HepG2 (cell line): ENCODE measurements around the gene COPS4. TPM values are rescaled to one million over a fixed set of nuclear protein-coding genes. Genes with fewer than 3 reads are reported as not detected.

Experiments
- AKNA ChIP-seq: sonication (generic); formaldehyde crosslinking; IDR thresholded peaks from 2 replicates; pipeline ENCODE4 v1.4.0; 2020; ENCODE audit warnings: missing genetic modification reagents, borderline replicate concordance
- CBX5 ChIP-seq: sonication (generic); formaldehyde crosslinking; IDR thresholded peaks from 2 replicates; pipeline ENCODE4 v1.4.0; 2020; ENCODE audit warnings: missing genetic modification reagents, borderline replicate concordance
- DMAP1 ChIP-seq: IDR thresholded peaks from 2 replicates; pipeline ENCODE4 v1.6.1; 2016
- FOXA3 ChIP-seq: IDR thresholded peaks from 2 replicates; pipeline ENCODE4 v1.6.1; 2016; ENCODE audit warnings: missing genetic modification reagents, missing compliant biosample characterization
- HINFP ChIP-seq: sonication (generic); formaldehyde crosslinking; IDR thresholded peaks from 2 replicates; pipeline ENCODE4 v1.4.0; 2020; ENCODE audit warnings: low read depth, mild to moderate bottlenecking, missing genetic modification reagents
- ISX ChIP-seq: sonication (generic); formaldehyde crosslinking; conservative IDR thresholded peaks from 2 replicates; pipeline ENCODE4 v1.5.0; 2020; ENCODE audit warnings: missing genetic modification reagents
- KDM5B ChIP-seq: sonication (generic); formaldehyde crosslinking; IDR thresholded peaks from 2 replicates; pipeline ENCODE4 v1.4.0; 2020; ENCODE audit warnings: missing genetic modification reagents, mild to moderate bottlenecking, borderline replicate concordance
- MAFF ChIP-seq: IDR thresholded peaks from 2 replicates; pipeline ENCODE4 v1.6.1; 2011; ENCODE audit warnings: low read depth, low read length, improper control_type of control experiment
- MIER2 ChIP-seq: IDR thresholded peaks from 2 replicates; pipeline ENCODE4 v1.6.1; 2016; ENCODE audit warnings: missing biosample characterization, missing genetic modification reagents
- NFATC3 ChIP-seq: sonication (generic); formaldehyde crosslinking; IDR thresholded peaks from 2 replicates; pipeline ENCODE4 v1.5.1; 2020; ENCODE audit warnings: mild to moderate bottlenecking, missing genetic modification reagents
- NR2F1 ChIP-seq, 2 experiments: fragments of 450-650 bp in 1 of 2; formaldehyde crosslinking in 1 of 2; IDR thresholded peaks; 2 replicates each; pipeline versions ENCODE4 v1.5.0 to v1.6.1; 2016 to 2020; ENCODE audit warnings: mild to moderate bottlenecking in 1 of 2, missing compliant biosample characterization in 1 of 2, missing genetic modification reagents in 1 of 2, moderate library complexity in 1 of 2
- ONECUT2 ChIP-seq: sonication (generic); formaldehyde crosslinking; IDR thresholded peaks from 2 replicates; pipeline ENCODE4 v1.4.0; 2020; ENCODE audit warnings: missing genetic modification reagents
- POLR2AphosphoS2 ChIP-seq: IDR thresholded peaks from 2 replicates; pipeline ENCODE4 v1.6.1; 2011; ENCODE audit warnings: low read depth, low read length, improper control_type of control experiment
- SIN3A ChIP-seq: IDR thresholded peaks from 2 replicates; pipeline ENCODE4 v1.6.1; 2011; ENCODE audit warnings: low read depth, mild to moderate bottlenecking, control low read depth, low read length, borderline replicate concordance
- SMARCE1 ChIP-seq: fragments of 450-650 bp; IDR thresholded peaks from 2 replicates; pipeline ENCODE4 v1.6.1; 2017; ENCODE audit warnings: borderline replicate concordance
- SOX13 ChIP-seq, 3 experiments: fragments of 450-650 bp in 1 of 3; sonication (generic) in 1 of 3; formaldehyde crosslinking in 1 of 3; IDR thresholded peaks in 2 of 3; conservative IDR thresholded peaks in 1 of 3; 2 replicates each; pipeline versions ENCODE4 v1.5.0 to v1.6.1; 2016 to 2020; ENCODE audit warnings: antibody characterized with exemption in 1 of 3, mild to moderate bottlenecking in 1 of 3, missing compliant biosample characterization in 1 of 3, missing genetic modification reagents in 1 of 3, moderate library complexity in 1 of 3
- TCF12 ChIP-seq, 2 experiments: fragments of 450-650 bp in 1 of 2; sonication (generic) in 1 of 2; formaldehyde crosslinking in 1 of 2; IDR thresholded peaks; 2 replicates each; pipeline versions ENCODE4 v1.6.1 to v1.8.0; 2017 to 2022; ENCODE audit warnings: antibody characterized with exemption in 1 of 2, mild to moderate bottlenecking in 1 of 2, missing genetic modification reagents in 1 of 2, moderate library complexity in 1 of 2
- THAP11 ChIP-seq: IDR thresholded peaks from 2 replicates; pipeline ENCODE4 v1.6.1; 2016; ENCODE audit warnings: missing biosample characterization, missing genetic modification reagents
- ZNF777 ChIP-seq: sonication (generic); formaldehyde crosslinking; IDR thresholded peaks from 2 replicates; pipeline ENCODE4 v1.4.0; 2020; ENCODE audit warnings: missing genetic modification reagents
- polyA plus RNA-seq, 8 experiments: library from polyadenylated mRNA; depleted of rRNA in 3 of 8; stranded (reverse) in 7 of 8; unstranded in 1 of 8; fragments of >200 nt; fragmentation: Illumina TruSeq in 4 of 8; extraction: Trizol in 4 of 8; gene quantifications; 2 replicates each; pipeline versions ENCODE4 v1.2.1 to v1.2.3, GENCODE V29; 2011 to 2016; ENCODE audit warnings: low read depth in 4 of 8, missing spikeins in 1 of 8, mixed read lengths in 1 of 8; ENCODE audit not compliant: insufficient read depth in 1 of 8
- total RNA-seq, 5 experiments: library from RNA; depleted of rRNA; stranded (reverse); fragments of >200 nt; fragmentation: Illumina TruSeq; extraction: Trizol; gene quantifications; 2 replicates each; pipeline ENCODE4 v1.2.3, GENCODE V29; 2016; ENCODE audit warnings: low read depth in 1 of 5
- TF ChIP-seq, protein P1 (sequence below): sonication (generic); formaldehyde crosslinking; IDR thresholded peaks from 2 replicates; pipeline ENCODE4 v1.8.1; 2022; ENCODE audit warnings: low read depth, mild to moderate bottlenecking, missing genetic modification reagents

The COPS4 gene
- total and polyA plus RNA-seq, 2 of the 13 experiments (the other 11 are each of a cell fraction or from before 2014, with no cell fraction given), result 28.8 to 52.5 TPM

GRCh38 chr4:83012687-83013419 lies 22.1 kb upstream of the COPS4 start (continued):
- TF ChIP-seq, protein P1, sequence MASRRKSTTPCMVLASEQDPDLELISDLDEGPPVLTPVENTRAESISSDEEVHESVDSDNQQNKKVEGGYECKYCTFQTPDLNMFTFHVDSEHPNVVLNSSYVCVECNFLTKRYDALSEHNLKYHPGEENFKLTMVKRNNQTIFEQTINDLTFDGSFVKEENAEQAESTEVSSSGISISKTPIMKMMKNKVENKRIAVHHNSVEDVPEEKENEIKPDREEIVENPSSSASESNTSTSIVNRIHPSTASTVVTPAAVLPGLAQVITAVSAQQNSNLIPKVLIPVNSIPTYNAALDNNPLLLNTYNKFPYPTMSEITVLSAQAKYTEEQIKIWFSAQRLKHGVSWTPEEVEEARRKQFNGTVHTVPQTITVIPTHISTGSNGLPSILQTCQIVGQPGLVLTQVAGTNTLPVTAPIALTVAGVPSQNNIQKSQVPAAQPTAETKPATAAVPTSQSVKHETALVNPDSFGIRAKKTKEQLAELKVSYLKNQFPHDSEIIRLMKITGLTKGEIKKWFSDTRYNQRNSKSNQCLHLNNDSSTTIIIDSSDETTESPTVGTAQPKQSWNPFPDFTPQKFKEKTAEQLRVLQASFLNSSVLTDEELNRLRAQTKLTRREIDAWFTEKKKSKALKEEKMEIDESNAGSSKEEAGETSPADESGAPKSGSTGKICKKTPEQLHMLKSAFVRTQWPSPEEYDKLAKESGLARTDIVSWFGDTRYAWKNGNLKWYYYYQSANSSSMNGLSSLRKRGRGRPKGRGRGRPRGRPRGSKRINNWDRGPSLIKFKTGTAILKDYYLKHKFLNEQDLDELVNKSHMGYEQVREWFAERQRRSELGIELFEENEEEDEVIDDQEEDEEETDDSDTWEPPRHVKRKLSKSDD (CRISPR knock-in tag), result 0 out of 2 replicates have a peak, but pooled peaks have one; percentile 45
- TF ChIP-seq KDM5B (CRISPR knock-in tag), result no peak
- TF ChIP-seq THAP11 (CRISPR knock-in tag), result peak; percentile 90
- TF ChIP-seq DMAP1, result peak; percentile 78
- 0 out of 2 replicates have a peak, but pooled peaks have one; percentile 44 for TF ChIP-seq ONECUT2
- TF ChIP-seq MAFF, result peak; percentile 54
- no peak for TF ChIP-seq NR2F1 (CRISPR knock-in tag; IDR thresholded peaks at IDR 0.05)
- peak; percentile 76 for TF ChIP-seq FOXA3 (CRISPR knock-in tag)
- TF ChIP-seq ISX (CRISPR knock-in tag), result no peak
- peak; percentile 74; the same call in 1 of the 2 replicates for TF ChIP-seq HINFP (CRISPR knock-in tag)
- peak; percentile 98 for TF ChIP-seq CBX5
- no peak; the same call in none of the 2 replicates for TF ChIP-seq SIN3A
- TF ChIP-seq POLR2AphosphoS2, result no peak
- peak; percentile 68; the same call in 1 of the 2 replicates for TF ChIP-seq MIER2 (CRISPR knock-in tag)
- no peak for TF ChIP-seq AKNA (CRISPR knock-in tag)
- no peak for TF ChIP-seq TCF12 (IDR thresholded peaks at IDR 0.05)
- TF ChIP-seq TCF12 (CRISPR knock-in tag; IDR thresholded peaks at IDR 0.05), result no peak
- no peak for TF ChIP-seq NFATC3 (CRISPR knock-in tag)
- no peak for TF ChIP-seq SOX13 (IDR thresholded peaks at IDR 0.05)
- peak in 1 of 2 experiments; percentile 62; a peak in 2 of 4 replicates for TF ChIP-seq SOX13 (CRISPR knock-in tag; conservative IDR thresholded peaks at IDR 0.05 in 1 of 2, IDR thresholded peaks at IDR 0.05 in 1 of 2)
- no peak; the same call in none of the 2 replicates for TF ChIP-seq ZNF777 (CRISPR knock-in tag)
- no peak for TF ChIP-seq SMARCE1
